Mesothelial cell of epicardium (in vitro differentiated cells): ENCODE results near the gene NEB. TPM values are rescaled to one million over a fixed set of nuclear protein-coding genes. Genes with fewer than 3 reads are reported as not detected.
A peak's percentile ranks its signal among the peaks of the same experiment; 100 is the strongest.

Source experiments
- DNase-seq, 2 experiments: peaks; one replicate each; pipeline ENCODE4 v3.0.0; 2021; ENCODE audit warnings: low spot score in 2 of 2; ENCODE audit not compliant: unreplicated experiment in 2 of 2
- H3K27ac Mint-ChIP-seq: 2 replicates; pipeline ENCODE4 v1.8.0; 2021; ENCODE audit warnings: mixed read lengths
- H3K27me3 Mint-ChIP-seq: 2 replicates; pipeline ENCODE4 v1.8.0; 2021; ENCODE audit warnings: low read depth, mixed read lengths
- H3K36me3 Mint-ChIP-seq: 2 replicates; pipeline ENCODE4 v1.8.0; 2021; ENCODE audit warnings: mixed read lengths
- H3K4me1 Mint-ChIP-seq: 2 replicates; pipeline ENCODE4 v1.8.0; 2021; ENCODE audit warnings: mixed read lengths
- H3K4me3 Mint-ChIP-seq: 2 replicates; pipeline ENCODE4 v1.8.0; 2021; ENCODE audit warnings: mild to moderate bottlenecking, moderate library complexity, mixed read lengths
- H3K9me3 Mint-ChIP-seq: 2 replicates; pipeline ENCODE4 v1.8.0; 2021; ENCODE audit warnings: mixed read lengths
- CTCF ChIP-seq: fragments of 200-600 bp; sonication (generic); IDR thresholded peaks from one replicate; pipeline ENCODE4 v1.5.0; 2021; ENCODE audit warnings: antibody characterized with exemption; ENCODE audit not compliant: unreplicated experiment
- total RNA-seq: library from RNA; stranded (reverse); gene quantifications from 3 replicates; pipeline ENCODE4 v1.2.1, GENCODE V29; 2021

Gene NEB
- total RNA-seq, 1 donor from 2014 or later: 0.92 TPM

GRCh38 chr2:151780938-151781337 is 46.7 kb upstream of the NEB start:
- no peaks in the 10 kb centered on the region for H3K27me3 Mint-ChIP-seq
- no peak for DNase-seq
- peaks cover 8% of the 10 kb centered on the region for H3K4me1 Mint-ChIP-seq
- no peak for TF ChIP-seq CTCF
- peaks cover 63% of the 10 kb centered on the region for H3K36me3 Mint-ChIP-seq
- peaks cover 24% of the 10 kb centered on the region for H3K9me3 Mint-ChIP-seq
- no peak overlapping the region for H3K4me3 Mint-ChIP-seq
- H3K27ac Mint-ChIP-seq: no peak overlapping the region

- DNase-seq: no peak
- Mint-ChIP-seq H3K36me3 (peaks cover 60% of the 10 kb centered on the region), H3K9me3 (peaks cover 26% of the 10 kb centered on the region), H3K4me3 (no peak overlapping the region), H3K4me1 (peaks cover 10% of the 10 kb centered on the region), H3K27me3 (no peaks in the 10 kb centered on the region), H3K27ac (no peak overlapping the region)
- no peak for TF ChIP-seq CTCF
These were observed 43.7 kb upstream of the NEB start for GRCh38 chr2:151777935-151778334.

GRCh38 chr2:151777487-151777886 is 43.2 kb upstream of the NEB start:
- DNase-seq: no peak
- Mint-ChIP-seq H3K9me3 (peaks cover 26% of the 10 kb centered on the region), H3K27ac (no peak overlapping the region), H3K27me3 (no peaks in the 10 kb centered on the region), H3K36me3 (peaks cover 56% of the 10 kb centered on the region), H3K4me3 (no peak overlapping the region), H3K4me1 (peaks cover 10% of the 10 kb centered on the region)
- TF ChIP-seq CTCF: no peak

- DNase-seq: no peak
- Mint-ChIP-seq H3K36me3 (peaks cover 51% of the 10 kb centered on the region), H3K4me1 (peaks cover 10% of the 10 kb centered on the region), H3K9me3 (peaks cover 26% of the 10 kb centered on the region), H3K4me3 (no peak overlapping the region), H3K27ac (no peak overlapping the region), H3K27me3 (no peaks in the 10 kb centered on the region)
- no peak for TF ChIP-seq CTCF
These were observed 42.1 kb upstream of the NEB start for GRCh38 chr2:151776367-151776766.

- no peak overlapping the region for H3K4me3 Mint-ChIP-seq
- H3K9me3 Mint-ChIP-seq: peaks cover 26% of the 10 kb centered on the region
- peak overlapping the region; percentile 36 for H3K27ac Mint-ChIP-seq
- H3K27me3 Mint-ChIP-seq: no peaks in the 10 kb centered on the region
- H3K36me3 Mint-ChIP-seq: peaks cover 46% of the 10 kb centered on the region
- no peak for DNase-seq
- no peak for TF ChIP-seq CTCF
- H3K4me1 Mint-ChIP-seq: peaks cover 10% of the 10 kb centered on the region
These were observed 40.9 kb upstream of the NEB start for GRCh38 chr2:151775057-151775740.
